Measurements from ENCODE around the gene TTLL4. TPM values are rescaled to one million over a fixed set of nuclear protein-coding genes. Genes with fewer than 3 reads are reported as not detected.
"Not testable (repeated sequence)": the region's sequence is repeated elsewhere in the genome, so short reads cannot be mapped to it uniquely, and the experiment has no call there.

Gene TTLL4
- total and polyA plus RNA-seq, 12 donors, result 10.6 to 65.4 (median 24.5) TPM

DNA sequence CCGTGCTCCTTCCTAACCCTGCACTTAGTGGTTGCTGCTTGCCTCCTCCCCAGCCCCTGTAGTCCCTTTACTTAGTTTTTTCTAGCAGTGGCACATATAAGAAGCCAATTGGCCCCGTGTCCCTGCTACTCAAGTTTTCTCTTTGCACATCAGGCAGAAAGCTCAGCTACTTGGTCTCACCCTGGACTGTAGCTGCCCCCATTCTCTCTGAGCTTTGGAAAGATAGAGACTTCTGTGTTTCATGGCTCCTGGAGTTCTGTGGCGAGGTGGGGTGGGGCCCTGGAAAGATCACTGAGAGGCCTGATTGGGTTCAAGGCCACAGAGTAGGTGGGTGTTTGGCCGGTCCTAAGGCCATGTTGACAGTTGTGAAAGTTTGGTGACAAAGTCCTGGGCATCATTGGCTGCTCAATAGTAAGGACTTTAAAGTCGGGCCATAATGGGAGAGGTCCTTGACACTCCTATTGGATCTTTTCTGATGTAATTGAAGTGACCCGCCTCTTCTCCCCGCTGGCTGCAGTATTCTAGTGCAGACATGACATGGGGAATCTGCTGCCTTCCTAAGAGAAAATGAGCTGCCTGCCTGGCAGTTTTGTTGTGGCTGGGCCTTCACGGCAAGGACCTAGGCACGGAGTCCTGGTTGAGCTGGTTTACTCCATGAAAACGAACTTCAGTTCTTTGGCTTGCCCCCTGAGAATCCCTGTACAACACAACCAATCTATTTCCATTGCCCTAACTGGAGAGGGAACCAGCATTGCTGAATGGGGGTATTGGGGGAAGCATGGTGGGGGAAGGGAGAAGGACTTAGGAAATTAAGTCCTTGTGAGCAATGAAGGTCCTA, 45.2 kb downstream of the TTLL4 start:
- no peaks in the 10 kb centered on the region for H3K4me1 ChIP-seq (replicated peaks in 1 of 2)
- 91 to 94% (median 92%) methylated on average over 9 to 10 of the region's 10 CpGs for WGBS, 4 donors
- no peak for DNase-seq
- H3K27me3 ChIP-seq, result no peaks in the 10 kb centered on the region
- TF ChIP-seq POLR2A (IDR thresholded peaks at IDR 0.05) (no peak), CTCF (IDR thresholded peaks at IDR 0.05) (no peak)
- H3K9me3 ChIP-seq (replicated peaks in 1 of 3), result no peaks in the 10 kb centered on the region
- intact Hi-C loops (cut with DNase I), result no loop called here
- H3K36me3 ChIP-seq (replicated peaks in 1 of 2), result peaks cover 0 to 38% of the 10 kb centered on the region in 2 donors
- no peak overlapping the region for H3K4me3 ChIP-seq
- no peak overlapping the region for H3K27ac ChIP-seq

DNA sequence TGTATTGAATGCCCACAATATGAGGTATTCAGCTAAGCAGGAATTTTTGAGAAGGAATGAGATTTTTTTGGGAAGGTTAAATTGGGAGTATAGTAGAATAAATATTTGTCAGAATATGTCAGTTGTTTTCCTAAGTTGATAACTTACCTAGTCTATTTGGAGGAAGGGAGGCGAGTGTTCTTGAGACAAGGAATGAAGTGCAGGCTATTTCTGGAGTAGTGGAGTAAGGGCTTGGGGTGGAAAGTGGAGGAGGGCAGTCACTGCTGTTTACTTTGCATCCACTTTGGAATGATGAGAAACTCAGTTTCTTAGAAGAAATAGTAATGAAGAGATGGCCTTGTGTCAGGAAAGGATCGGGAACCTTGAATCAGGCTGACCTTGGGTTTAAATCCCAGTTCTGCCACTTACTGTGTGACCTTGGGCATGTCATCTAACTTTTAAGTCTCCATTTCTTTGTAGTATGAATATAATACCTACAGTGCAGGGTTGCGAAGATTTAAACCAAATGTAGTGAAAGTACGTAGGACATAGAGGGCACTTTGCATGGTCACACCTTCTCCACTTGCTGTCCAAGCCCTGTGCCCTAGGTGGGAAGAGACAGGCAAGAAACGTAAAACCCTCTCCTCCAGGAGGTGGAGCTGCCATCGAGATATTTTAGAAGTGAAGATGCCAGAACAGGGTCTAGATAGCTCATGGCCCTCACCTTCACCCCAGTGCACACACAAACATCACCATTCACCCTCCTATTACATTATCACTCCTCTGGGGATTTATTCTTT, 46.2 kb downstream of the TTLL4 start:
- no peak for DNase-seq
- Histone ChIP-seq H3K4me3 (no peak overlapping the region), H3K9me3 (replicated peaks in 1 of 3) (no peaks in the 10 kb centered on the region), H3K36me3 (replicated peaks in 1 of 2) (peaks cover 0 to 34% of the 10 kb centered on the region in 2 donors), H3K27me3 (no peaks in the 10 kb centered on the region), H3K27ac (no peak overlapping the region), H3K4me1 (replicated peaks in 1 of 2) (no peaks in the 10 kb centered on the region)
- intact Hi-C loops (cut with DNase I), result no loop called here
- no peak for TF ChIP-seq CTCF (IDR thresholded peaks at IDR 0.05)
- TF ChIP-seq POLR2A (IDR thresholded peaks at IDR 0.05), result no peak
- 74 to 77% (median 76%) methylated on average over 6 of the region's 6 CpGs for WGBS, 4 donors

DNA sequence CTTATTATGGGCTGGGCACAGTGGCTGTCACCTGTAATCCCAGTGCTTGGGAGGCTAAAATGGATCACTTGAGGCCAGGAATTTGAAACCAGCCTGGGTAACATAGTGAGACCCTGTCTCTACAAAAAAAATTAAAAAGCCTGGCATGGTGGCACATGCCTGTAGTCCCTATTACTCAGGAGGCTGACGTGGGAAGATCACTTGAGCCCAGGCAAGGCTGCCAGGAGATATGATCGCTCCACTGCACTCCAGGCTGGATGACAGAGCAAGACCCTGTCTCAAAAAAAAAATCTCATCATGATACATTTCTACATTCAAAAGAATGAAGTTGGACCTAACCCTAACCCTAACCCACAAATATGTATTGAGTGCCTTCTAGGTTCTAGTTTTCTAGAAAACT, 51.2 kb downstream of the TTLL4 start:
- intact Hi-C loops (cut with DNase I), result no loop called here
- Histone ChIP-seq H3K4me3 (no peak overlapping the region), H3K36me3 (replicated peaks in 1 of 2) (no peaks in the 10 kb centered on the region), H3K27ac (no peak overlapping the region), H3K27me3 (no peaks in the 10 kb centered on the region), H3K4me1 (replicated peaks in 1 of 2) (no peaks in the 10 kb centered on the region), H3K9me3 (replicated peaks in 1 of 3) (no peaks in the 10 kb centered on the region)
- DNase-seq, result no peak
- WGBS, 4 donors, result 67 to 90% (median 86%) methylated on average over 2 of the region's 2 CpGs
- TF ChIP-seq CTCF (IDR thresholded peaks at IDR 0.05), result no peak
- TF ChIP-seq POLR2A (IDR thresholded peaks at IDR 0.05), result no peak

GRCh38 chr2:218772759-218773158, 62.1 kb downstream of the TTLL4 start:
- DNase-seq; intact Hi-C loops (cut with DNase I): not testable (repeated sequence)

More at GRCh38 chr2:218772759-218773158, 62.1 kb downstream of the TTLL4 start:
- H3K36me3 ChIP-seq (replicated peaks in 1 of 2); H3K27me3 ChIP-seq; H3K9me3 ChIP-seq (replicated peaks in 1 of 3); H3K4me3 ChIP-seq; H3K4me1 ChIP-seq (replicated peaks in 1 of 2); H3K27ac ChIP-seq: not testable (repeated sequence)
- 90 to 100% (median 94%) methylated on average over 2 to 5 of the region's 5 CpGs for WGBS, 4 donors
